GM21390 (cell line): ENCODE data around the gene CSF3.

Experiments
- ATAC-seq: cut with Tn5 transposase; IDR thresholded peaks from one replicate; pipeline ENCODE4 v1.9.1; 2021; ENCODE audit not compliant: unreplicated experiment

Gene CSF3

DNA sequence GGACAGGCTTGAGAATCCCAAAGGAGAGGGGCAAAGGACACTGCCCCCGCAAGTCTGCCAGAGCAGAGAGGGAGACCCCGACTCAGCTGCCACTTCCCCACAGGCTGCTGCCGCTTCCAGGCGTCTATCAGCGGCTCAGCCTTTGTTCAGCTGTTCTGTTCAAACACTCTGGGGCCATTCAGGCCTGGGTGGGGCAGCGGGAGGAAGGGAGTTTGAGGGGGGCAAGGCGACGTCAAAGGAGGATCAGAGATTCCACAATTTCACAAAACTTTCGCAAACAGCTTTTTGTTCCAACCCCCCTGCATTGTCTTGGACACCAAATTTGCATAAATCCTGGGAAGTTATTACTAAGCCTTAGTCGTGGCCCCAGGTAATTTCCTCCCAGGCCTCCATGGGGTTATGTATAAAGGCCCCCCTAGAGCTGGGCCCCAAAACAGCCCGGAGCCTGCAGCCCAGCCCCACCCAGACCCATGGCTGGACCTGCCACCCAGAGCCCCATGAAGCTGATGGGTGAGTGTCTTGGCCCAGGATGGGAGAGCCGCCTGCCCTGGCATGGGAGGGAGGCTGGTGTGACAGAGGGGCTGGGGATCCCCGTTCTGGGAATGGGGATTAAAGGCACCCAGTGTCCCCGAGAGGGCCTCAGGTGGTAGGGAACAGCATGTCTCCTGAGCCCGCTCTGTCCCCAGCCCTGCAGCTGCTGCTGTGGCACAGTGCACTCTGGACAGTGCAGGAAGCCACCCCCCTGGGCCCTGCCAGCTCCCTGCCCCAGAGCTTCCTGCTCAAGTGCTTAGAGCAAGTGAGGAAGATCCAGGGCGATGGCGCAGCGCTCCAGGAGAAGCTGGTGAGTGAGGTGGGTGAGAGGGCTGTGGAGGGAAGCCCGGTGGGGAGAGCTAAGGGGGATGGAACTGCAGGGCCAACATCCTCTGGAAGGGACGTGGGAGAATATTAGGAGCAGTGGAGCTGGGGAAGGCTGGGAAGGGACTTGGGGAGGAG, at the start of gene CSF3:
Gene CSF3 (plus strand): TSS at position 436 of the 993 bp plus-strand sequence. CDS start 35 bp downstream, at position 471.
- no peak for ATAC-seq

DNA sequence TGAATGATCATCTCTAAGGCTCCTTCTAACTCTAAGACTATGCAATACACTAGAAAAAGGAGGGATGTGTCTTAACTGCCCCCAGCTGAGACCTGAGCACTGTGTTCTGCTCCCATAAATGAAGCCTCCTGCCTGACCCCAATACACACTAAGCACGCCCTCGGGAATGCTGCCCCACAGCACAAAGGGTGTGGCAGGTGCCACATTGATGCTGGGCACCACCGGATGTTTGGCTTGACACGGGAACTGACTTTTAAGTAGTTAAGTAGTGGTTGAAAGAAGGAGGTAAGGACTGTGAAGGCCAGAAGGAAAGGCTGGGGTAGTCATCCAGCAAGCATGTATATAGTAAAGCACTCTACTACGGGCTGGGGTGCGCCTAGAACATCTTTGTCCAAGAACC, 48.5 kb upstream of the CSF3 start:
- no peak for ATAC-seq

DNA sequence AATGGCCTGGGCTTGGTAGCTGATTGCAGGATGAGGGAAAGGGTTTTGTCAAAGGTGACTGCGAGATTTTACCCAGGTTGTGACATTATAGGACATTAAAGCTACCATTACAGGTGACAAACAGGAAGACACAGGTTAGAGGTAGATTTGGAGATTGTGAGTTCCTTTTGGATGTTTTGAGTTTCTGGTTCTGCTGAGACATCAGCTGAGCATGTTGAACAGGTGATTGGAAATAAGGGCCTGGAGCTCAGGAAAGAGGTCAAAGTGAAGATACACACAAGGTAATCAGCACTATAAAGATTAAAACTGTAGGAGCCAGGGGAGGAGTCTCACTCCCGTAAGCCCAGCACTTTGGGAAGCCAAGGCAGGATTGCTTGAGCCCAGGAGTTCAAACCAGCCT, 46.5 kb upstream of the CSF3 start:
- no peak for ATAC-seq

DNA sequence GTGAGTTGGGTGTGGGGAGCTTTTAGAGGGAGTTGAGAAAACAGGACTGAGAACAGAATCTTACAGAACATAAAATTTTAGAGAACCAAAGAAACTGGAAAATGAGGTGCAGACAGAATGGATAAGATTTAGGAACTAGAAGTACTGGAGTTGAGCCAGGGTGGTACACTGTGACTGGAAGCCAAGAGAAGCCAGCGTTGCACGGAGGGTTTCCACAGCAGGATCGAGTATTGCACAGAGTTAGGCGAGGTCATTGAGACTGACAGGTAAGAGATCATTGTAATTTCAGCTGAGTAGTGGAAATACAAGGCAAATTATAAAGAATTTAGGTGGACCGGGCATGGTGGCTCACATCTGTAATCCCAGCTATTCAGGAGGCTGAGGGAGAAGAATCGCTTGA, 45.9 kb upstream of the CSF3 start:
- no peak for ATAC-seq

DNA sequence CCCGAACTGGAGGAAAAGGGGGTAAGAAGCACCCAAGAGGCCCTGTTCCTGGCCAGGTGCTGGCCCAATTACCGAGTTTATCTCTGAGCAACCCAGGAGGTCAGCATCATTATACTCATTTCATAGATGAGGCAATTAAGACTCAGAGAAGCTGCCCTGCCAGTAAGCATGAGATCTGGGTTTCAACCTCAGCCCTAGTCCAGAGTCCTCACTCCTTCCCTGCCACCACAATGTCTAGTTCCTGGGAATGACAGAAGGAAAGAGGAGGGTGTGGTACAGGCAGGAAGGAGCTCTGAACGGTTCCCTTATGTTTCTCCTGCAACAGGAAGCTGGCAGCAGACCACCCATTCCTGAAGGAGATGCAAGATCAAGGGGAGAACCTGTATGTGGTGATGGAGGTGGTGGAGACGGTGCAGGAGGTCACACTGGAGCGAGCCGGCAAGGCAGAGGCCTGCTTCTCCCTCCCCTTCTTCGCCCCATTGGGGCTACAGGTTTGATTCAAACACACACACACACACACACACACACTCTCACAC, 45.0 kb upstream of the CSF3 start:
- no peak for ATAC-seq

GRCh38 chr17:39971076-39971603, 44.1 kb upstream of the CSF3 start:
- ATAC-seq = no peak

DNA sequence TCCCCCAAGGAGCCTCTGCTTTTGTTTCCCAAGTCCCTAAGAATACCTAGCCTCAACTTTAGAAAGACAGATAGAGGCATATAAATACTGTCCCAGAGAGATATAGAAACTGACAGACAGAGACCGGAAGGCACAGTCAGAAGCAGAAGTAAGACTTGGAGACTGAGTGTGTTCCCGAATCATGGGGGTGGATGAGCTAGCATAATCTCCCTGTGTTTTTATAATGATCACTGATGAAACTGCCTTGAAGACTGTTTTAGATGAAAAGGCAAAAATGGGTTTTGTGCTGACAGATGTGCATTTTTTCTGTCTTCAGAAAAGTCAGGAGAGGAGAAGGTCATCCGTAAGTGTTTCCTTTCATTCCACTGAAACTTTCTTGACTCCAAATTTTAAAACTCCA, 43.0 kb upstream of the CSF3 start:
- ATAC-seq = no peak

DNA sequence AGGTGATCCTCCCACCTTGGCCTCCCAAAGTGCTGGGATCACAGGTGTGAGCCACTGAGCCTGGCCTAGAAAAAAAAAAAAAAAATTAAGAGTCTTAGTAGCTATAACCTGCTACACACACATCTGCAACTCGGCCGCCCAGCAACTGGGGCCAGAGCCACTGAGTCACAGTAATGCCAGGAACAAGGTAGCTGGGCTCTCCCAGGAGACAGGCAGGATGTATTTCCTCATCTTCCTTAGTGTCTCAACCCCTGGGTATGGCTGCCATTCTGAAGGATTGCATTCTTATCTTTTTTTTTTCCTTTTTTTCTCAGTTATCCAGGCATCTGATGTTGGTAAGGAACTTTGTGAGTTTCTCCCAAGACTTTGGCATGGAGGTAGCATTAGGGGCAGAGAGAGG, 41.7 kb upstream of the CSF3 start:
- no peak for ATAC-seq

- no peak for ATAC-seq
Measured at GRCh38 chr17:39974433-39974832, 40.8 kb upstream of the CSF3 start.

- no peak for ATAC-seq
Measured at GRCh38 chr17:39975801-39976200, 39.4 kb upstream of the CSF3 start.

GRCh38 chr17:39979016-39979670, 36.1 kb upstream of the CSF3 start:
- ATAC-seq = no peak

- ATAC-seq = peak; percentile 15
Measured at GRCh38 chr17:39979893-39980350, 35.3 kb upstream of the CSF3 start.

DNA sequence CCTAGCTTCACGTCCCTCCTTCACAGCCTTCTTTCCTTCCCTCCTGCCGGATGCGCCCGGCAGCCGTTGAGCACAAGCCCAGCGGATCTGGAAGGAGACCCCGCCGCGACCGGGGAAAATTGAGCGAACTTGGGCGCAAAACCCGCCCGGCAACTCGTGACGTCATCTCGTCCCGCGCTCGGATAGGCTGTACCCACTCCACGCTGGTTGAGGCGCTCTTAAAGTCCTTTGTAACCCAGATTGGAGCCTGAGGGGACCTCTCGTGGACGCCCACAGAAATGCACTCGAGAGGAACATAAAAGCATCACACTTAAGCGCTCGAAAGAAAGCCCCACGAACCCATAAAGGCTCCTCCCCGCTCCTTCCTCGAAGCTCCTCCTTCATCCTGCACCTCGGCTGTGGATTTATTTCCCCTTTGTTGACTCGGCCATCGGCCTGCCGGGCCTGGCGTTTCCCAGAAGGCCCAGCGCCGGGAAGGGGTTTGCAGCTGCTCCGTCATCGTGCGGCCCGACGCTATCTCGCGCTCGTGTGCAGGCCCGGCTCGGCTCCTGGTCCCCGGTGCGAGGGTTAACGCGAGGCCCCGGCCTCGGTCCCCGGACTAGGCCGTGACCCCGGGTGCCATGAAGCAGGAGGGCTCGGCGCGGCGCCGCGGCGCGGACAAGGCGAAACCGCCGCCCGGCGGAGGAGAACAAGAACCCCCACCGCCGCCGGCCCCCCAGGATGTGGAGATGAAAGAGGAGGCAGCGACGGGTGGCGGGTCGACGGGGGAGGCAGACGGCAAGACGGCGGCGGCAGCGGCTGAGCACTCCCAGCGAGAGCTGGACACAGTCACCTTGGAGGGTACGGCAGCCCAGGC, 34.7 kb upstream of the CSF3 start, which contains the start of gene PSMD3:
Gene PSMD3 (plus strand): TSS at position 457 of the 856 bp plus-strand sequence. CDS start 164 bp downstream, at position 621.
- ATAC-seq = peak; percentile 88

DNA sequence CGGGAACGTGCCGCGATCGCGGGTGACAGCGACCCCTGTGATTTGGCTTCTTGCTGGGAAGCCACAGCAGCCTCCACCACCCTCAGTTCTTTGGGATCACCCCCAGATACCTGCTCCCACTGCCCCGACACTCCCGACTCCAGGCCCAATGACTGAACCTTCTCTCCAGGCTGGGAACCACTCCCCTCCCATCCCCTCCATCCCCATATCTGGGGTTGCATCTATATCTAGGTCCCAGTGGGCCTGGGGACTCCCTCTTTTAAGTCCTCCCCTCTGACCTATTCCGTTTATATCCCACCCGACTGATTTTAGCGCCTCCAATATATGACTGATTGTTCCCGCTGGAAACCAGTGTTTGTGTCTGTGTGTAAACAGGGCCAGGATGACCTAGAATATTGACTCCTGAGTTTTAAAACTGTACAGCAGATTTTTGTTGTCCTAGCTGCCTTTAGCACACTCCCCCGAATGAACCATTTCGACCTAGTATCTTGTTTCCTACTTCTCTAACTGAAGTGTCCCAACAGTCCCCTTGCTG, 34.0 kb upstream of the CSF3 start:
- no peak for ATAC-seq

DNA sequence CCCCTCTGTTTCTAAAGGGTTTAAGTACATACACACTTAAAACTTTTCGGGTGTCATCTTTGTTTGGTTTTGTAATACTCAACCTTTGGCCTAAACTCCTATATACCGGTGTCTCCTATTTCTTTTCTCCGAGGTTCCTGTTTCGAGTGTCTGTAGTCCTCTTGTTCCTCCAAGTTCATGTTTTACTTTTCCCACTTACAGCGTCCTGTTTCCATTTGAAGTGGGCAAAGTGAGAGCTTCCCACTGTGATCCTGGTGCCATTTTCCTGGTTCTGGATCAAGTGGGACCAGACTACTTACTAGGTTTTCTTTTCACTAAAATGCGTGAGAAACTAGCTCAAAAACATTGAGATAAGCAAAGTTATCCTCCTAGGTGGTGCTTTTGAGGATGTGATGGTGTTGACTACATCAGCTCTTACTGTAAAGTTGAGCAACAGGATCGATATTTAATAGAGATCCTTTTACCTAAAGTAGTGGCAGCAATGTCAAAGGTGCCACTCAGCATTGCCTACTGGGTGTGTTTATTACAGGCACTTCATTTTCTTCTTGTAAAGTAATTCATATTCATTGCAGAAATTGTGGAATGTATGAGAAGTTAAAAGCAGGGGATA, 33.4 kb upstream of the CSF3 start:
- ATAC-seq = no peak

DNA sequence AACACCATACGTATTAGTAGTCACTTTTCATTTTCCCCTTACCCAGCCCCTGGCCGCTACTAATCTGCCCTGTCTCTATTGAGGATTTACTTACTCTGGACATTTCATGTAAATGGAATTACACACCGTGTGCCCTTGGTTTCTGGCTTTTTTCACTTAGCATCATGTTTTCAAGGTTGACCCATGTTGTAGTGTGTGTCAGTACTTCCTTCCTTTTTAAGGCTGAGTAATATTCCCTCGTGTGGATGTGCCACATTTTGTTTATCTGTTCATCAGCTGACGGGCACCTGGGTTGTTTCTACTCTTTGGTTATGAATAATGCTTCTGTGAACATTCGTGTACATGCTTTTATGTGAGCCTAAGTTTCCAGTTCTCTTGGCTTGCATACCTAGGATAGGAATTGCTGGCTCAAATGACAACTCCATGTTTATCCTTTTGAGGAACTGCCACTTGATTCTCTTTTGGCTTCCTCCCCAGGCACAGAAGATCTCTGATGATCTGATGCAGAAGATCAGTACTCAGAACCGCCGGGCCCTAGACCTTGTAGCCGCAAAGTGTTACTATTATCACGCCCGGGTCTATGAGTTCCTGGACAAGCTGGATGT, 26.9 kb upstream of the CSF3 start:
- no peak for ATAC-seq

GRCh38 chr17:39994448-39994847, 20.8 kb upstream of the CSF3 start:
- ATAC-seq = no peak

DNA sequence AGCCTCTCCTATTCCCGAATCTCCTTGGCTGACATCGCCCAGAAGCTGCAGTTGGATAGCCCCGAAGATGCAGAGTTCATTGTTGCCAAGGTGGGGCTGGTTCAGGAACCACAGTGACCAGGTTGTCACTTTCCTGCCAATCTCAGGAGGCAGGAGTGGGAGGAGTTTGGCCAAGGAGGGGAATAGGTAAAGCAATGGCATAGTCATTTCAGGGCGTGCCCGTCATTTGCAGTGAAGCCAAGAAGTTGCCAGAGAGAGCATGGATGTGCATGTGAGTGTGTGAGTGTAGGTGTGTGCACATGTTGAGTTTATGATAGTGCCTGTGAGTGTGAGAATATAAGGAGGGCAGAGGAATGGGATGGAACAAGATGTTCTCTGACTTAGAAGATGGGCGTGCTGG, 19.8 kb upstream of the CSF3 start:
- no peak for ATAC-seq

GRCh38 chr17:39996162-39996561, 19.1 kb upstream of the CSF3 start:
- no peak for ATAC-seq
